HepG2 (cell line): ENCODE results near the gene NUBP1. TPM values are rescaled to one million over a fixed set of nuclear protein-coding genes. Genes with fewer than 3 reads are reported as not detected.

ENCODE experiments used
- CBX2 ChIP-seq, 2 experiments: fragments of 200-600 bp in 1 of 2; sonication (generic); formaldehyde crosslinking in 1 of 2; IDR thresholded peaks; 2 replicates each; pipeline versions ENCODE4 v1.7.0 to v1.8.1; 2018 to 2022; ENCODE audit warnings: low read depth in 2 of 2, low read length in 1 of 2, mild to moderate bottlenecking in 1 of 2, missing genetic modification reagents in 1 of 2
- CEBPG ChIP-seq: IDR thresholded peaks from 2 replicates; pipeline ENCODE4 v1.6.1; 2016
- DPF2 ChIP-seq: sonication (generic); formaldehyde crosslinking; IDR thresholded peaks from 2 replicates; pipeline ENCODE4 v1.4.0; 2020; ENCODE audit warnings: mild to moderate bottlenecking, low read depth, missing genetic modification reagents, borderline replicate concordance
- GPBP1L1 ChIP-seq: sonication (generic); formaldehyde crosslinking; IDR thresholded peaks from 2 replicates; pipeline ENCODE4 v1.5.0; 2020; ENCODE audit warnings: mild to moderate bottlenecking, missing genetic modification reagents
- HMGXB3 ChIP-seq: sonication (generic); formaldehyde crosslinking; IDR thresholded peaks from 2 replicates; pipeline ENCODE4 v1.4.0; 2020; ENCODE audit warnings: missing genetic modification reagents, borderline replicate concordance
- IRF2 ChIP-seq: IDR thresholded peaks from 2 replicates; pipeline ENCODE4 v1.6.1; 2018; ENCODE audit warnings: missing genetic modification reagents, missing compliant biosample characterization
- NR3C1 ChIP-seq: sonication (generic); formaldehyde crosslinking; IDR thresholded peaks from 2 replicates; pipeline ENCODE4 v1.4.0; 2020; ENCODE audit warnings: missing genetic modification reagents
- RNF219 ChIP-seq: sonication (generic); formaldehyde crosslinking; IDR thresholded peaks from 2 replicates; pipeline ENCODE4 v1.5.0; 2020; ENCODE audit warnings: mild to moderate bottlenecking, missing genetic modification reagents
- SKI ChIP-seq: fragments of 450-650 bp; IDR thresholded peaks from one replicate; pipeline ENCODE4 v1.6.1; 2018; ENCODE audit warnings: mild to moderate bottlenecking; ENCODE audit not compliant: partially characterized antibody
- STAT6 ChIP-seq: sonication (generic); formaldehyde crosslinking; IDR thresholded peaks from 2 replicates; pipeline ENCODE4 v1.4.0; 2020; ENCODE audit warnings: missing genetic modification reagents, mild to moderate bottlenecking, borderline replicate concordance
- ZNF414 ChIP-seq: sonication (generic); formaldehyde crosslinking; IDR thresholded peaks from 2 replicates; pipeline ENCODE4 v1.5.0; 2020; ENCODE audit warnings: missing genetic modification reagents
- ZNF501 ChIP-seq: sonication (generic); formaldehyde crosslinking; IDR thresholded peaks from 2 replicates; pipeline ENCODE4 v1.5.1; 2020; ENCODE audit warnings: mild to moderate bottlenecking, moderate library complexity, missing genetic modification reagents
- ZNF556 ChIP-seq: sonication (generic); formaldehyde crosslinking; IDR thresholded peaks from 2 replicates; pipeline ENCODE4 v1.4.0; 2020; ENCODE audit warnings: mild to moderate bottlenecking, missing genetic modification reagents, borderline replicate concordance
- ZNF563 ChIP-seq: sonication (generic); formaldehyde crosslinking; IDR thresholded peaks from 2 replicates; pipeline ENCODE4 v1.8.0; 2022; ENCODE audit warnings: mild to moderate bottlenecking, moderate library complexity, missing genetic modification reagents
- ZNF580 ChIP-seq: IDR thresholded peaks from 2 replicates; pipeline ENCODE4 v1.6.1; 2016; ENCODE audit warnings: low read depth, borderline replicate concordance
- ZNF746 ChIP-seq: sonication (generic); formaldehyde crosslinking; IDR thresholded peaks from 2 replicates; pipeline ENCODE4 v1.8.0; 2022; ENCODE audit warnings: mild to moderate bottlenecking, missing genetic modification reagents
- polyA plus RNA-seq, 8 experiments: library from polyadenylated mRNA; depleted of rRNA in 3 of 8; stranded (reverse) in 7 of 8; unstranded in 1 of 8; fragments of >200 nt; fragmentation: Illumina TruSeq in 4 of 8; extraction: Trizol in 4 of 8; gene quantifications; 2 replicates each; pipeline versions ENCODE4 v1.2.1 to v1.2.3, GENCODE V29; 2011 to 2016; ENCODE audit warnings: low read depth in 4 of 8, missing spikeins in 1 of 8, mixed read lengths in 1 of 8; ENCODE audit not compliant: insufficient read depth in 1 of 8
- total RNA-seq, 5 experiments: library from RNA; depleted of rRNA; stranded (reverse); fragments of >200 nt; fragmentation: Illumina TruSeq; extraction: Trizol; gene quantifications; 2 replicates each; pipeline ENCODE4 v1.2.3, GENCODE V29; 2016; ENCODE audit warnings: low read depth in 1 of 5

The NUBP1 gene
- total and polyA plus RNA-seq, 2 of the 13 experiments (the other 11 are each of a cell fraction or from before 2014, with no cell fraction given) = 53.5 to 70.4 TPM

GRCh38 chr16:10743610-10744369, at the start of gene NUBP1 (continued):
- TF ChIP-seq STAT6 (peak; percentile 98), HMGXB3 (peak; percentile 28; the same call in 1 of the 2 replicates), ZNF746 (CRISPR knock-in tag) (peak; percentile 87; the same call in 1 of the 2 replicates), DPF2 (CRISPR knock-in tag) (peak; percentile 60; the same call in 1 of the 2 replicates), ZNF580 (peak; percentile 97), SKI (peak; percentile 68), IRF2 (peak; percentile 83), ZNF556 (CRISPR knock-in tag) (peak; percentile 90; the same call in 1 of the 2 replicates), GPBP1L1 (CRISPR knock-in tag) (no peak), CEBPG (CRISPR knock-in tag) (peak; percentile 11; the same call in 1 of the 2 replicates), ZNF563 (CRISPR knock-in tag) (peak; percentile 98), ZNF501 (CRISPR knock-in tag) (peak; percentile 100), CBX2 (IDR thresholded peaks at IDR 0.05; ENCODE audit: low read depth, low read length) (no peak), CBX2 (CRISPR knock-in tag; IDR thresholded peaks at IDR 0.05; ENCODE audit: low read depth) (0 out of 2 replicates have a peak, but pooled peaks have one; percentile 84), ZNF414 (CRISPR knock-in tag) (peak; percentile 99), RNF219 (no peak), NR3C1 (CRISPR knock-in tag) (0 out of 2 replicates have a peak, but pooled peaks have one; percentile 51)
